Neural cell (in vitro differentiated cells): ENCODE measurements around the gene NLRX1. TPM values are rescaled to one million over a fixed set of nuclear protein-coding genes. Genes with fewer than 3 reads are reported as not detected.

Experiments
- H2AFZ ChIP-seq: fragments of 200-600, 300-800 bp; sonication (generic), shearing (Covaris generic); 2 replicates; pipeline ENCODE4 v1.6.0; 2014; ENCODE audit warnings: low read depth, mild to moderate bottlenecking, antibody characterized with exemption, low read length, moderate library complexity
- H3F3A ChIP-seq: fragments of 200-600 bp; shearing (Covaris generic); 2 replicates; pipeline ENCODE4 v1.6.1; 2016; ENCODE audit warnings: mild to moderate bottlenecking, moderate library complexity, mixed read lengths, antibody characterized with exemption, low read length; ENCODE audit not compliant: insufficient read depth, poor library complexity, severe bottlenecking
- H3K27ac ChIP-seq: fragments of 200-600, 300-800 bp; sonication (generic), shearing (Covaris generic); 2 replicates; pipeline ENCODE4 v1.5.1; 2014; ENCODE audit warnings: mild to moderate bottlenecking, low read length, moderate library complexity
- H3K27me3 ChIP-seq: fragments of 300-800, 200-600 bp; sonication (generic), shearing (Covaris generic); 2 replicates; pipeline ENCODE4 v1.6.0; 2014; ENCODE audit warnings: mild to moderate bottlenecking, low read depth, low read length, moderate library complexity; ENCODE audit not compliant: insufficient read depth
- H3K36me3 ChIP-seq: fragments of 300-800, 200-600 bp; sonication (generic), shearing (Covaris generic); 2 replicates; pipeline ENCODE4 v1.5.1; 2014; ENCODE audit warnings: mild to moderate bottlenecking, antibody characterized with exemption, low read length, moderate library complexity; ENCODE audit not compliant: insufficient read depth
- H3K4me2 ChIP-seq: fragments of 300-800, 200-600 bp; sonication (generic), shearing (Covaris generic); 2 replicates; pipeline ENCODE4 v1.6.0; 2014; ENCODE audit warnings: mild to moderate bottlenecking, low read length
- H3K4me3 ChIP-seq: fragments of 300-800, 200-600 bp; sonication (generic), shearing (Covaris generic); 2 replicates; pipeline ENCODE4 v1.5.1; 2014; ENCODE audit warnings: mild to moderate bottlenecking, low read length, moderate library complexity
- H3K79me2 ChIP-seq: fragments of 200-600 bp; shearing (Covaris generic); replicated peaks from 2 replicates; pipeline ENCODE4 v1.6.0; 2014; ENCODE audit warnings: mild to moderate bottlenecking, low read length, moderate library complexity; ENCODE audit not compliant: insufficient read depth
- H3K9ac ChIP-seq: fragments of 300-800, 200-600 bp; sonication (generic), shearing (Covaris generic); 2 replicates; pipeline ENCODE4 v1.6.1; 2016; ENCODE audit warnings: mild to moderate bottlenecking, low read length, mixed read lengths
- H3K9me2 ChIP-seq: fragments of 200-600 bp; shearing (Covaris generic); 2 replicates; pipeline ENCODE4 v1.6.1; 2016; ENCODE audit warnings: mild to moderate bottlenecking, low read length, mixed read lengths; ENCODE audit not compliant: insufficient read depth
- H3K9me3 ChIP-seq: fragments of 200-600, 300-800 bp; sonication (generic), shearing (Covaris generic); 2 replicates; pipeline ENCODE4 v1.6.1; 2016; ENCODE audit warnings: mild to moderate bottlenecking, mixed run types, low read length, moderate library complexity, mixed read lengths
- H4K20me1 ChIP-seq: fragments of 200-600 bp; shearing (Covaris generic); 2 replicates; pipeline ENCODE4 v1.6.1; 2016; ENCODE audit warnings: mild to moderate bottlenecking, mixed run types; ENCODE audit not compliant: insufficient read depth
- CTCF ChIP-seq: fragments of 450-650 bp; IDR thresholded peaks from 2 replicates; pipeline ENCODE4 v1.5.1; 2014; ENCODE audit warnings: antibody characterized with exemption, mild to moderate bottlenecking, moderate library complexity; ENCODE audit not compliant: poor library complexity, severe bottlenecking
- EP300 ChIP-seq: fragments of 450-650 bp; conservative IDR thresholded peaks from 2 replicates; pipeline ENCODE4 v1.6.1; 2014; ENCODE audit warnings: antibody characterized with exemption, mild to moderate bottlenecking, moderate library complexity; ENCODE audit not compliant: poor library complexity, severe bottlenecking
- EZH2 ChIP-seq: fragments of 200-600, 300-800 bp; shearing (Covaris generic), sonication (generic); IDR thresholded peaks from 2 replicates; pipeline ENCODE4 v1.6.1; 2014; ENCODE audit warnings: antibody characterized with exemption, low read length, borderline replicate concordance, mild to moderate bottlenecking; ENCODE audit not compliant: insufficient read depth, poor library complexity, severe bottlenecking
- MXI1 ChIP-seq: fragments of 450-650 bp; conservative IDR thresholded peaks from 2 replicates; pipeline ENCODE4 v1.6.1; 2014; ENCODE audit warnings: antibody characterized with exemption, mild to moderate bottlenecking; ENCODE audit not compliant: poor library complexity, severe bottlenecking
- POLR2AphosphoS5 ChIP-seq: IDR thresholded peaks from 2 replicates; pipeline ENCODE4 v1.6.1; 2012
- RAD21 ChIP-seq: fragments of 450-650 bp; conservative IDR thresholded peaks from 2 replicates; pipeline ENCODE4 v1.6.1; 2014; ENCODE audit warnings: antibody characterized with exemption, mild to moderate bottlenecking, moderate library complexity
- REST ChIP-seq: IDR thresholded peaks from 2 replicates; pipeline ENCODE4 v1.6.1; 2012; ENCODE audit warnings: borderline replicate concordance
- SMC3 ChIP-seq: fragments of 450-650 bp; conservative IDR thresholded peaks from 2 replicates; pipeline ENCODE4 v1.6.1; 2014; ENCODE audit warnings: antibody characterized with exemption, mild to moderate bottlenecking, moderate library complexity; ENCODE audit not compliant: poor library complexity
- TAF1 ChIP-seq: IDR thresholded peaks from 2 replicates; pipeline ENCODE4 v1.6.1; 2012; ENCODE audit warnings: low read depth
- polyA plus RNA-seq: library from polyadenylated mRNA; depleted of rRNA; stranded (reverse); fragments of >200 nt; gene quantifications from 2 replicates; pipeline ENCODE4 v1.2.3, GENCODE V29; 2014

The NLRX1 gene
- polyA plus RNA-seq, 1 donor from 2014 or later = 1.6 TPM

- no peaks in the 10 kb centered on the region for H4K20me1 ChIP-seq
- H3K79me2 ChIP-seq = no peaks in the 10 kb centered on the region
- TF ChIP-seq CTCF (no peak), SMC3 (no peak), POLR2AphosphoS5 (no peak), EZH2 (no peak), REST (no peak), MXI1 (no peak), EP300 (no peak), TAF1 (no peak), RAD21 (no peak)
- H3K9me2 ChIP-seq = no peaks in the 10 kb centered on the region
- H3K36me3 ChIP-seq = no peaks in the 10 kb centered on the region
- H2AFZ ChIP-seq = no peak overlapping the region
- H3F3A ChIP-seq = no peaks in the 10 kb centered on the region
- no peak overlapping the region for H3K4me2 ChIP-seq
- no peaks in the 10 kb centered on the region for H3K9me3 ChIP-seq
- no peak overlapping the region for H3K9ac ChIP-seq
- H3K27me3 ChIP-seq = peaks cover 10% of the 10 kb centered on the region
- no peak overlapping the region for H3K27ac ChIP-seq
- H3K4me3 ChIP-seq = no peak overlapping the region
Observed at GRCh38 chr11:119173453-119173852, 4.9 kb downstream of the NLRX1 start.

- Histone ChIP-seq H3K9me2 (no peaks in the 10 kb centered on the region), H3K79me2 (no peaks in the 10 kb centered on the region), H3F3A (no peaks in the 10 kb centered on the region), H3K27ac (no peak overlapping the region), H3K27me3 (no peaks in the 10 kb centered on the region), H3K36me3 (no peaks in the 10 kb centered on the region), H4K20me1 (no peaks in the 10 kb centered on the region), H3K9me3 (no peaks in the 10 kb centered on the region), H3K4me3 (no peak overlapping the region), H3K9ac (no peak overlapping the region), H3K4me2 (no peak overlapping the region), H2AFZ (no peak overlapping the region)
- TF ChIP-seq REST (no peak), TAF1 (no peak), RAD21 (no peak), CTCF (no peak), MXI1 (no peak)
Observed at GRCh38 chr11:119175493-119176077, 7.1 kb downstream of the NLRX1 start.
